Fibroblast of the aortic adventitia (primary cell): ENCODE measurements around the gene MEN1. TPM values are rescaled to one million over a fixed set of nuclear protein-coding genes. Genes with fewer than 3 reads are reported as not detected.

Experiments used
- DNase-seq: peaks from one replicate; pipeline ENCODE4 v3.0.0-alpha.2; 2010; ENCODE audit warnings: low read depth
- H3K4me3 ChIP-seq: 2 replicates; pipeline ENCODE4 v1.5.1; 2011; ENCODE audit warnings: low read depth, mild to moderate bottlenecking, control low read depth, low read length, moderate library complexity
- total RNA-seq: library from RNA; depleted of rRNA; stranded (reverse); fragments of >200 nt; gene quantifications from 2 replicates; pipeline ENCODE4 v1.2.3, GENCODE V29; 2012; ENCODE audit warnings: low replicate concordance
- TF ChIP-seq, protein P1 (sequence below): IDR thresholded peaks from 2 replicates; pipeline ENCODE4 v1.5.1; 2011; ENCODE audit warnings: mild to moderate bottlenecking, low read length, control low read depth, inconsistent platforms; ENCODE audit not compliant: insufficient read depth

MEN1 gene
- total RNA-seq, 1 donor, result 15.9 TPM

- no peak overlapping the region for H3K4me3 ChIP-seq
- TF ChIP-seq, protein P1, sequence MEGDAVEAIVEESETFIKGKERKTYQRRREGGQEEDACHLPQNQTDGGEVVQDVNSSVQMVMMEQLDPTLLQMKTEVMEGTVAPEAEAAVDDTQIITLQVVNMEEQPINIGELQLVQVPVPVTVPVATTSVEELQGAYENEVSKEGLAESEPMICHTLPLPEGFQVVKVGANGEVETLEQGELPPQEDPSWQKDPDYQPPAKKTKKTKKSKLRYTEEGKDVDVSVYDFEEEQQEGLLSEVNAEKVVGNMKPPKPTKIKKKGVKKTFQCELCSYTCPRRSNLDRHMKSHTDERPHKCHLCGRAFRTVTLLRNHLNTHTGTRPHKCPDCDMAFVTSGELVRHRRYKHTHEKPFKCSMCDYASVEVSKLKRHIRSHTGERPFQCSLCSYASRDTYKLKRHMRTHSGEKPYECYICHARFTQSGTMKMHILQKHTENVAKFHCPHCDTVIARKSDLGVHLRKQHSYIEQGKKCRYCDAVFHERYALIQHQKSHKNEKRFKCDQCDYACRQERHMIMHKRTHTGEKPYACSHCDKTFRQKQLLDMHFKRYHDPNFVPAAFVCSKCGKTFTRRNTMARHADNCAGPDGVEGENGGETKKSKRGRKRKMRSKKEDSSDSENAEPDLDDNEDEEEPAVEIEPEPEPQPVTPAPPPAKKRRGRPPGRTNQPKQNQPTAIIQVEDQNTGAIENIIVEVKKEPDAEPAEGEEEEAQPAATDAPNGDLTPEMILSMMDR, result no peak
- DNase-seq, result no peak
These were observed 21.1 kb upstream of the MEN1 start for GRCh38 chr11:64831411-64831891.

DNA sequence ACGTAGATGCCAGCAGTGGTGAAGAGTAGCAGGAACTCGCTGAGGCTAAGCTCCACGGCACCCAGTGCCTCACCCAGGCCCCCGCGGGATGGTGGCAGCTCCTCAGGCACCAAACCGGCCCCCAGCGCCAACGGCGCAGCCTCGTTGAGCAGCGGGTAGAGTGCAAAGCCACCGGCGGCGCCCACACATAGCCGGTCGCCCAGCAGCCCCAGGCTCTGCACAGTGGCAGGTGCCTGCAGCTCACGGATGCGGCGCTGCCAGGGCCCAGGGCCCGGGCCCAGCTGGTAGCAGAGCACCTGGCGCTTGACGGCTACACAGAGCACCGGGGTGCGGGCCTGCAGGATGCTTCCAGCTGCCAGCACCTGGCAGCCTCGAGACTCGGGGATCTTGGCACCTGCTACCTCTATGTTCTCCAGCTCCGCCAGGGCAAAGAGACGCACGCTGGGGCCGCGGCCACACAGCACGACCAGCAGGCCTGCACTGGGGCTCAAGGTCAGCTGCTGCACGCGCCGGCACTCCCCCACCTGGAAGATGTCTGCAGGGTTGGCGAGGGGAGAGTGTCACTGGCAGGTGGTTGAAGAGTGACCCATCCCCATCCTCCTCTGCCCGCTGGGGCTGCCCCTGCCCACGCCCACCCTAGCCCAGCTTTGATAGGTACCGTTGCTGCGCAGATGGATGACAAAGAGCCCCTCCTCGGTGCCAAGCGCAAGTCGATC, 19.3 kb upstream of the MEN1 start:
- TF ChIP-seq, protein P1, result no peak
- H3K4me3 ChIP-seq, result no peak overlapping the region
- no peak for DNase-seq

- H3K4me3 ChIP-seq, result no peak overlapping the region
- TF ChIP-seq, protein P1, result no peak
- no peak for DNase-seq
These were observed 17.1 kb upstream of the MEN1 start for GRCh38 chr11:64827451-64827839.

GRCh38 chr11:64826578-64827450, 16.5 kb upstream of the MEN1 start:
- DNase-seq, result no peak
- H3K4me3 ChIP-seq, result no peak overlapping the region
- TF ChIP-seq, protein P1, result no peak

GRCh38 chr11:64826062-64826461, 15.7 kb upstream of the MEN1 start:
- no peak for DNase-seq
- TF ChIP-seq, protein P1, result no peak
- no peak overlapping the region for H3K4me3 ChIP-seq

- TF ChIP-seq, protein P1, result no peak
- DNase-seq, result no peak
- H3K4me3 ChIP-seq, result no peak overlapping the region
These were observed 13.3 kb upstream of the MEN1 start for GRCh38 chr11:64823568-64824119.
